BJ (cell line): Measurements from ENCODE around the gene MADCAM1. TPM values are rescaled to one million over a fixed set of nuclear protein-coding genes. Genes with fewer than 3 reads are reported as not detected.

ENCODE experiments used
- CTCF ChIA-PET: fragments of 350-600 bp; formaldehyde crosslinking; extraction: SDS; loops from one replicate; lab custom pipeline; 2021; ENCODE audit warnings: antibody characterized with exemption, inconsistent platforms; lab: Yijun Ruan, JAX
- POLR2A ChIA-PET: fragments of 300-600 bp; sonication (Branson Sonifier 250); formaldehyde crosslinking; extraction: SDS; loops from one replicate; lab custom pipeline; 2021; ENCODE audit warnings: antibody characterized with exemption; lab: Charles Lee
- DNase-seq: peaks from one replicate; pipeline ENCODE4 v3.0.0-alpha.2; 2011; ENCODE audit warnings: low read depth
- H3K27me3 ChIP-seq: 2 replicates; pipeline ENCODE4 v1.6.0; 2011; ENCODE audit warnings: low read length; ENCODE audit not compliant: control insufficient read depth, insufficient read depth
- H3K36me3 ChIP-seq: 2 replicates; pipeline ENCODE4 v1.5.1; 2011; ENCODE audit warnings: low read length; ENCODE audit not compliant: control insufficient read depth, insufficient read depth
- H3K4me3 ChIP-seq: 2 replicates; pipeline ENCODE4 v1.5.1; 2011; ENCODE audit warnings: low read depth, mild to moderate bottlenecking, control low read depth, low read length
- polyA plus RNA-seq: library from polyadenylated mRNA; depleted of rRNA; stranded (reverse); fragments of >200 nt; gene quantifications from 2 replicates; pipeline ENCODE4 v1.2.3, GENCODE V29; 2011
- TF ChIP-seq, protein P1 (sequence below): IDR thresholded peaks from 2 replicates; pipeline ENCODE4 v1.5.1; 2011; ENCODE audit warnings: low read depth, mild to moderate bottlenecking, control low read depth, inconsistent platforms, low read length, moderate library complexity; ENCODE audit not compliant: insufficient read depth

Gene MADCAM1
- polyA plus RNA-seq, 1 experiment = 0.10 TPM

GRCh38 chr19:468587-469256 lies 27.6 kb upstream of the MADCAM1 start:
- no peaks in the 10 kb centered on the region for H3K36me3 ChIP-seq
- CTCF ChIA-PET = no interaction called here
- no peaks in the 10 kb centered on the region for H3K27me3 ChIP-seq
- no peak overlapping the region for H3K4me3 ChIP-seq
- no peak for DNase-seq
- TF ChIP-seq, protein P1, sequence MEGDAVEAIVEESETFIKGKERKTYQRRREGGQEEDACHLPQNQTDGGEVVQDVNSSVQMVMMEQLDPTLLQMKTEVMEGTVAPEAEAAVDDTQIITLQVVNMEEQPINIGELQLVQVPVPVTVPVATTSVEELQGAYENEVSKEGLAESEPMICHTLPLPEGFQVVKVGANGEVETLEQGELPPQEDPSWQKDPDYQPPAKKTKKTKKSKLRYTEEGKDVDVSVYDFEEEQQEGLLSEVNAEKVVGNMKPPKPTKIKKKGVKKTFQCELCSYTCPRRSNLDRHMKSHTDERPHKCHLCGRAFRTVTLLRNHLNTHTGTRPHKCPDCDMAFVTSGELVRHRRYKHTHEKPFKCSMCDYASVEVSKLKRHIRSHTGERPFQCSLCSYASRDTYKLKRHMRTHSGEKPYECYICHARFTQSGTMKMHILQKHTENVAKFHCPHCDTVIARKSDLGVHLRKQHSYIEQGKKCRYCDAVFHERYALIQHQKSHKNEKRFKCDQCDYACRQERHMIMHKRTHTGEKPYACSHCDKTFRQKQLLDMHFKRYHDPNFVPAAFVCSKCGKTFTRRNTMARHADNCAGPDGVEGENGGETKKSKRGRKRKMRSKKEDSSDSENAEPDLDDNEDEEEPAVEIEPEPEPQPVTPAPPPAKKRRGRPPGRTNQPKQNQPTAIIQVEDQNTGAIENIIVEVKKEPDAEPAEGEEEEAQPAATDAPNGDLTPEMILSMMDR = no peak
- POLR2A ChIA-PET = no interaction called here

GRCh38 chr19:469833-470232 lies 26.5 kb upstream of the MADCAM1 start:
- CTCF ChIA-PET = no interaction called here
- TF ChIP-seq, protein P1 = no peak

GRCh38 chr19:470701-471100 lies 25.6 kb upstream of the MADCAM1 start:
- DNase-seq = no peak
- ChIA-PET POLR2A (no interaction called here), CTCF (no interaction called here)
- TF ChIP-seq, protein P1 = no peak
- Histone ChIP-seq H3K4me3 (no peak overlapping the region), H3K27me3 (no peaks in the 10 kb centered on the region), H3K36me3 (no peaks in the 10 kb centered on the region)

More at GRCh38 chr19:469833-470232, 26.5 kb upstream of the MADCAM1 start:
- Histone ChIP-seq H3K27me3 (no peaks in the 10 kb centered on the region), H3K36me3 (no peaks in the 10 kb centered on the region), H3K4me3 (no peak overlapping the region)
- POLR2A ChIA-PET = no interaction called here
- DNase-seq = no peak

DNA sequence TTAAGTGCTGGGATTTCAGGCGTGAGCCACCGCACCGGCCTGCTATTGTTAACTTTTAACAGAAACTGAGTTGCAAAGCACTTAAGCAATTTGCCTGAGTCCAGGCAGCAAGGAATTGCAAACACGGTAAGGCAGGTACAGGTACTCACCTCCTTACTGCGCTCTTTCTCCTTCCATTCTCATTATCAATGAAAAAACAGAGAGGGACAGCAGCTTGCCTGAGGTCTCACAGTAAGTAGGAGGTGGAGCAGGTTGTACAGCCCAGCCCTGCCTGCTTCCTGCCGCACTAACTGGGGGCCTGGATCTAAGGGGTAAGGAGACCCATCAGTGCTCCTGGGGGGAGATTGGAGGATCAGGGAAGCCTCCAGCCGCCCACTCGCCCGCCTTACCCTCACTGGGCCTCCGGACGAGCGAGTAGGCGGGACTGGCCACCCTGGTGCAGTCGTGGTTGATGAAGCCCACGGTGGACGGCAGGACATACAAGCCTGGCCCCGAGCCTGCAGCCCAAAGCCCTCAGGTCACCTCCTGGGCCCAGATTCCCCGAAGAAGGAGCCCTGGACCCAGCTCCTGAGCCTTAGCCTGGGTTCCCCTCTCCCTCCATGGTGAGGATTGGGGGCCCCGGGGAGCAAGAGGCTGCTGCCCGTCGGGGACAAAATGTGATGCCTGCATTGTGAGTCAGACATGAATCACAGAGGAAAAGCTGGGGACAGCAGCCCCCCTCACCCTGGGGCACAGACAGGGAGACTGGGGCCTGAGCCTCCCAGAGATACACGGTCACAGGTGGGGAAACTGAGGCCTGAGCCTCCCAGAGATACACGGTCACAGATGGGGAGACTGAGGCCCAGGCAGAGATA lies 24.1 kb upstream of the MADCAM1 start:
- POLR2A ChIA-PET = no interaction called here
- TF ChIP-seq, protein P1 = no peak
- Histone ChIP-seq H3K36me3 (no peaks in the 10 kb centered on the region), H3K27me3 (no peaks in the 10 kb centered on the region), H3K4me3 (no peak overlapping the region)
- CTCF ChIA-PET = no interaction called here
- no peak for DNase-seq

DNA sequence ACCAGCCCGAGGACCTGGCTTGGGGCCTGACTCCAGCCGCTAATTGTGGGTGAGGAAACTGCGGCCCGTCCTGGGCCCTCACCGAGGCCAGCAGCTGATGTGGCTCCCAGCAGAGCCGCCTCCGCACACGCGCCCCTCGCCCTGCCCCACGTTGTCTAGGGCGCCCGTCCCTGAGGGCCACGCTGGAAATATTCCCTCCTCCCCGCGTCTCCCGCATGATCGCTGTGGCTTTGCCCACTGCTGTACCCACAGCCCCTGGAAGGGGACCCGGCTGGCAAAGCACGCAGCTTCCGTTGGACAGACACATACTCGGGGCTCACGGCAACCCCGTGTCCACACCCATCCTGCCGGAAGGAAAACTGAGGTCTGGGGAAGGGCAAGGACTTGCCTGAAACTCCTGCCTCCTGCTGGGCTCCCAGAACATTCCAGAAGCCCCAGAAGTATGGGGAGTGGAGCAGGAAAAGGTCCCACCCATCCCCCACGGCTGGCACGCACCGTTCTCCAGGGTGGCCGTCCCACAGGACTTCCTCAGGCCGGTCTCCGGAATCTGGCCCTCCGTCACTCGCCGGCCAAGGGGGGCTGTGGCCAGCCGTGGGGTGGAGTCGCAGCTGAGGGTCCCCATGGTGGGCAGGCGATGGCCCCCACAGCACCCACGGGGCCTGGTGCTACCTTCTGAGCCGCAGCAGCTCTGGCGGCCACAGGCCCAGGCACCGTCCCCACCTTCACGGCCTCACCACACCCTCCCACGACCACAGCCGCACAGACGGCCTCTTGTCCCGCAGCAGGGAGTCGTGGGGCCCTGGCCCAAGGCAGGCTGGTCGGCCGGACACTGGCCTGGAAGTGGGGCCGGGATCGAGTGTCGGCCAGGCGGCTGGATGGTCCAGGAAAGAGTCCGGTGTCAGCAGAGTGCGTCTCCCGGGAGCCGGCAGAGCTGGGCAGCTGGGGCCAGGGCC lies 21.9 kb upstream of the MADCAM1 start:
- POLR2A ChIA-PET = no interaction called here
- Histone ChIP-seq H3K36me3 (no peaks in the 10 kb centered on the region), H3K4me3 (no peak overlapping the region), H3K27me3 (no peaks in the 10 kb centered on the region)
- CTCF ChIA-PET = no interaction called here
- TF ChIP-seq, protein P1 = no peak
- no peak for DNase-seq
